LHCN-M2 (cell line): ENCODE results near the gene DLGAP5. TPM values are rescaled to one million over a fixed set of nuclear protein-coding genes. Genes with fewer than 3 reads are reported as not detected.

Experiments
- DNase-seq: peaks from one replicate; pipeline ENCODE4 v3.0.0-alpha.2; 2012; ENCODE audit warnings: low read depth
- total RNA-seq: library from RNA; depleted of rRNA; stranded (reverse); fragments of >200 nt; gene quantifications from 2 replicates; pipeline ENCODE4 v1.2.3, GENCODE V29; 2014

DLGAP5 gene
- total RNA-seq, 1 experiment from 2014 or later, result 91.2 TPM

DNA sequence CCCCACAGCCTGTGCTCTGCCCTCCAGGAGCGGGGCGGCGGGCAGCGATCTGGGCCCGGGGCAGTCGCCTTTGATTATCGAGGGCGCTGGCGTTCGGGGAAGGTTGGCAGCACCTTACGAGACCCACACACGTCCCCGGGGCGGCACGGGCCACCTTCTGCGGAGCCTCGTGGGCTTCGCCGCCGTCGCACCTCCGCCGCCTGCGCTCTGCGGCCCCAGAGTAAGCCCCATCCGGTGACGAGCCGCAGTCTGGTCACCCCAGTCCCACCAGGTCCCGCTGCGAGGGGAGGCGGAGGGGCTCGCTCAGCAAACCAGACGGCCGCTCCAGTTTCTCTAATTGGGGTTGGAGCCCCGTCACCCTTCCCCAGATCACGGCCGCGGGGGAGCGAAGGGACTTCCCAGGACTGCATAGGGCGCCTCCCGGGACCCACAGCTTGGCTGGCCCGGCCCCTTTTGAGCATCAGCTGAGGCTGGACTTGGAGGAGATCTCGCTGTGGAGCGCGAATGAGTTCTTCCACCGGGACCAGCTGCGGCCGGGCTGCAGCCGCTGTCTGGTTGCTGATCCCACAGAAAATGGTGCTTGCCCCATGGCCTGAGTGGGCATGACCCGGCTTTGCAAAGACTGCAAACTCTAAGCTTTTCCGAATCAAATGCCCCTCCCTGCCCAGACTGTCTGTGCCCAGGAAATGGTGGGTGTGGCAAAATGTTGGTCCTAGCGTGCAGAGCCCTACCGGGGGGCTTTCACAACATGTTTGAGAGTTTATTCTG lies 61.8 kb downstream of the DLGAP5 start:
- DNase-seq, result peak; percentile 74

DNA sequence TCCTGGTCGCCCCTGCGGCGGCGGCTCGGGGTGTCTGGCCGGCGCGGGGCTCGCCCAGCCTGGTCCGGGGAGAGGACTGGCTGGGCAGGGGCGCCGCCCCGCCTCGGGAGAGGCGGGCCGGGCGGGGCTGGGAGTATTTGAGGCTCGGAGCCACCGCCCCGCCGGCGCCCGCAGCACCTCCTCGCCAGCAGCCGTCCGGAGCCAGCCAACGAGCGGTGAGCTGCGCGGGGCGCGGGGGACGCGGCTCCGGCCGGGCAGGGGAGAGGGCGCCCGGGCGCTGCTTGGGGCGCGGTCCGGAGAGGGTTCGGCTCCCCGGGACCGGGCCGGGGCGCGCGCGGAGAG lies 62.3 kb downstream of the DLGAP5 start, which contains the start of gene LGALS3:
LGALS3 (plus strand) TSS at position 167 of the 342 bp plus-strand sequence. CDS start 8,122 bp downstream, outside the sequence.
- DNase-seq, result peak; percentile 52

DNA sequence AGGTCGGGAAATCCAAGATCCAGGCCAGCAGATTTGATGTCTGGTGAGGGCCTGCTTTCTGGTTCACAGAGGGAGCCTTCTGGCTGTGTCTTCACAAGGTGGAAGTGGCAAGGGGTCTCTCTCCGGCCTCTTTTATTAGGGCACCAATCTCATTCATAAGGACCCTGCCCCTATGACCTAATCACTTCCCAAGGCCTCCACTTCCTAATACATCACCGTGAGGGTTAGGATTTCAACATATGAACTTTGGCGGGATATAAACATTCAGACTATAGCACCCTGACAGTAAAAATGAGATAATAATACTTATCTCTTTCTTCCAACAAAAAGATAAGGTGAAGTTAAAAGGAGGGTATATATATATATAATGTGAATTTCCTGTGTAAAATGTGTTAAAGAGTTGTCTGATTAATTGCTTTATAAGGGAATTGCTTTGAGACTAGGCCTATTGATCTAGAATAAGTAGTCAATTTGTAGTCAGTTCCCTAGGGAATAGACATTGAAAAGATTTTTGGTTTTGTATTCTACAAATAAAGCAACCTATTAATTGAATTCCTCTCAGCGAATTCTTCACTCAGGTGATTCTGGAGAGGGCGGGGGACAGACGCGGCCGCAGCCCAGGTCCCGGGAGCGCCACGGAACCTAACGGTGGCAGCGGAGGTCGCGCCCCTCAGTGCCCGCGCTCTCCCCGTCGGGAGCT lies 62.8 kb downstream of the DLGAP5 start:
- DNase-seq, result no peak

DNA sequence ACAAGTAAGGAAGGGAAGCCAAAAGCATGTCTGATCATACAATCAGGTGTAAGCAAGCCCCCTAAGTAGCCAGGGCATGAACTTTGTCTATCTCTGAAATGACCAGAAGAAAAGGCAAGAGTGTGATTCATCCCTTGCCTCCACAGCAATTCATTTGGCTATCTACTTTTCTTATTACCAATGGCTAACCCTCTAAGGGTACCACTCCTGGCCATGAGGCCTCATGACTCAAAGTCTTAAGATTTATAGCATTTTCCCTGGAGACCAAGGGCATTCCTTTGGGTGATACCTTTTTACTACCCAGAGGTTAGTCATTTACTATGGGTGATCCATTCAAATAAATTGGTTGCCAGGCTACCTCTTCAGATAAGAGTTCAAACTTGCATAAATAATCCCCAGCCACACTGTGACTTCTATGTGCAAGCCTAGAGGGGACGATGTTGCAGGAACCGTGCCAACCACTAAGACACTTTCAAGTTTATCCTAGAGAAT lies 63.9 kb downstream of the DLGAP5 start:
- peak; percentile 43 for DNase-seq

DNA sequence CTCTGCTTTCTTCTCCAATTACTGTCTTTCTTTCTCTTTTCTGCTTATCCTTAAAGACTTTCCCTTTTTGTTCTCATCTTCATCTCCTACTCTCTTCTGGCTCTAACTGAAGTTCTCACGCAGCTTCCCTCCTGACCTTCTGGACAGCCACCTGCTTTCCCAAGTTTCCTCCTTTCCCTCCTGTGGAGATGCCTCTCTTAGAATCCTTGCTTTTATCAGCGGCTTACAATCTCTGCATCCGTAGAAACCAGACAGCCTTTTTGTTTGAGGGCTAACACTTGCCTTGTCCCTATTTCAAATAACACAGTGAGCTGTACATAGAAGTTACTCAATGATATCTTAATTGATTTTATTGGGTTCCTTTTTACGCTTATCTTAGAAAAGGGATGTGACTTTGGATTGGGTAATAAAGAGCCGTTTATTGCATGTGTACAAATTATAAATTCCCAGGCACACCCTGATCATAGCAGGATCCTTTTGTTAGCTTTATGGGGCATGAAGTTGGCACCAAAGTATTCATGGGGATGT lies 64.4 kb downstream of the DLGAP5 start:
- DNase-seq, result no peak

DNA sequence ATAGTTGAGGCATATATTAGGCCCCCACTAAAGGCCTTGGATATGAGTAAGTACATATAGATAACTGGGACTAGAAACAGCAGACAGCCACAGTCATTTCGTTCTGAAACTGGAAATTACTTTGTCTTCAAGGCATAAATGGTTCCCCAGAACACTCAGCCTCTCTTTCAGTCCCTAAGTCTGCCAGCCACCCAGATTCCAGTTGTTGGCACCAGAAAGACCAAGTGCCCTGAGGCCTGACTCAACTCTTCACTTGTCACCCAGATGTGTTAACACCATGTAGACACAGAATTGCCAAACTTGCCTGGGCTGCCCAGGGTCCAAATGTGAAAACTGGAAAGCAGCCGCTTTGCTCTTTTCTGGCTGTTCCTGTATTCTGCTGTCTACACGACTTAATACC lies 65.4 kb downstream of the DLGAP5 start:
- DNase-seq, result no peak

DNA sequence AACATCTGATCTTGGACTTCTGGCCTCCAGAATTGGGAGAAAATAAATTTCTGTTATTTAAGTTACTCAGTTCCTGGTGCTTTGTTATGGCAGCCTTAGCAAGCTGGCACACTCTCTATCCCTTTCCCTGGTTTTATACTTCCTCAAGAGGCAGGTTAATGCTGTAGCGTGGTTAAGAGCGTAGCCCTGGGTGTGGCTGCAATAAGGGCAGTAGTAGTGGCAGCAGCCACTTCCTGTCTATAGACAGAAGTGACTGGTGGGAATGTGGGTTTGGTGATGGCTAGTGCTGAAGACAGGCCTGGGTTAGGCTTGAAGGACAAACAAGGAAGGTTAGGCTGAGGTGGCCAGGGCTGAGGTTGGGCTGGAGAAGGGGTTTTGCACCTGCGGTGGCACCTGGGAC lies 66.0 kb downstream of the DLGAP5 start:
- no peak for DNase-seq

DNA sequence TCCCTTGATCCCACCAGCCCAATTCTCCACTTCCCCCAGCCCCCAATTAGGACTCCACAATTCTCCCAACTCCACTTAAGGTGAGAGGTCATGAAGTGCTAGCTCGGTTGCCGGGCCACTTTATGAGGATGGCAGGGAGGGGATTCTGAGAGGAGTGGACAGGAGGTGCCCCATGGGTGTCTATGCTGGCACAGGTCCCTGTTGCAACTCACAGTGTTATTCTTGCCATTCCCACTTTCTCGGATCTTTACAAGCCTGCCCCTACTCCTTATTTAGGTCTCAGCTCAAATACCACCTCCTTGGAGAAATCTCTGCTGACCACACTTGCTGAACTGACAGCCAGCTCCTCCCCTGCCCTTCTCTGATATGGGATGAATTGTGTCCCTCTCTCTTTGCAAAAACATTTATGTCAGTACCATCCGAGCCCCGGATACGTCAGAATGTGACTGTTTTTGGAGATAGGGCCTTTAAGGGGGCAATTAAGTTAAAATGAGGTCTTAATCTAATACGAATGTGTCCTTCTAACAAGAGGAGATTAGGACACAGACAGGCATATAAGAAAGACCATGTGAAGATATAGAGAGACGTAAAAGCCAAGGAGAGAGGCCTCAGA lies 66.5 kb downstream of the DLGAP5 start:
- no peak for DNase-seq

DNA sequence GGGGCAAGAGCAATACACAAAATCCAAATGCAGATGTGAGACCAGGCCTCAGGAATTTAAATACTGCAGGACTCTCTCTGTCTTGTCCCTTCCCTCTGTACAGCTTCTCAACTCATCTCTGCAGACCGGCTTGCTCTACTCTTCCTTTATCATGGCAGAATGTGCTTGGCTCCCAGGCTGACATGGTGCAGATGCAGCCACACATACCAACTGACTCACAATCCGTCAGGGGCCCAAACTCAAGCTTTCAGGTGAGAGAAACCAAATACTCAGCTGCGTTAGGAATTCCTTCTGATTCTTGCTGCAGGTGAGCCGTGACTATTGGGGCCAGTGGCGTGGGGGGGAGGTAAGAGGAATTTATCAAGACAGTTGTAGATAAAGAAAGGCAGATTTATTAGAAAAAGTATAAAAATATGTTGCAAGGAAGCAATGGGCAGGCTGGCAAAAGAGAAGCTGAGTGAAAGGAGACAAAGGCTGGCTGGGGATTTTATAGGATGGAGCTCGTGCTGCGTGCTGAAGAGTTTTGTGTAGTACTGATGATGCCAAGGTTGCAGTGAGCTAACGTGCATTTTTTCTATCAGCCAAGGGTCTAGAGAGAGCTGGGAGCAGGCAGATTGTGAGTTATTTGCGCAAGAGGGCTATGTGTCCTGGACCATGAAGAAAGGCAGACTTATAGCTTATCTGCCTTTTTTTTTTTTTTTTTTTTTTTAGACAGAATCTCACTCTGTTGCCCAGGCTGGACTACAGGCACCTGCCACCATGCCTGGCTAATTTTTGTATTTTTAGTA lies 67.3 kb downstream of the DLGAP5 start:
- DNase-seq, result no peak

DNA sequence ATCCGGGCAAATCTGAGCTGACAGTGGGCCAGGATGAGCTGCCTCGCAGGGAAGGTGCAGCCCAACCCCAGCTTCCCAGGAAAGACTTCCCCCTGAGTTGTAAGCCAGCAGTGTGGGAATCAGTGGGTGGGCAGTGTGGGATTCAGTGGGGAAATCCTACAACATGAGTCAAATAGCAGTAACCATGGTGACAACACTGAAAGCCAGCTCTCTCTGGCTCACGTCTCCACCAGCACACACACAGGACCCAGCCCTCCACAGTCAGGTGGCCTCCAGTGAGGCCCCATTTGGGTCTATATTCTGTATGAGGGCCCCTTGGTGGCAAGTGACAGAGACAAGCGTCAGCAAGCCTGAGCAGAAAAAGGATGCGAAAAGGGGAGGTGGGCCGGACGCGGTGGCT lies 68.3 kb downstream of the DLGAP5 start:
- peak; percentile 81 for DNase-seq

DNA sequence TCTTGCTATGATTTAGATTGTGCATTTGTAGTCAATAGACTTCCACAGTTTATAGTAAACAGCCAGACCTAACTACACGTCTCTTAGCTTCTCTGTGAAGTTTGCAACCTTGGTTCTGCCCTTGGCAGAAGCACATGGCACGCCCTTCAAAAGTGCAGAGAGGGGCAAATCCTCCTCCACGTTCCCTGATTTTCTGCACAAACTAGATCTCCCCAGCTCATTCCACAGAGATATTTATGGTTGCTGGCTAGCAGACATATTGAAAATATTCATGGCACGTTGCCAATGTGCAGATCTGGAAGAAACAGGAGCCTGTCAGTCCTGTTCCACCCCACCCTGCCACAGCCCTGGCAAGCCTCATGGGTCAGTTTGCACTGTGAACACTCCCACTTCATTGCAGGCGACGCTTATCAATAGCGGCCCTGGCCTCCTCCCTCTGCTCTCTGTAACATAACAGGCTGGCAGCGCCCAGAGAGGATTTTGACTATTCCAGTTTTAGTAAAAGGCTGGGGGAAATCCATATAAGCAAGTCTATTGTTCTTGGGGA lies 68.9 kb downstream of the DLGAP5 start:
- no peak for DNase-seq

DNA sequence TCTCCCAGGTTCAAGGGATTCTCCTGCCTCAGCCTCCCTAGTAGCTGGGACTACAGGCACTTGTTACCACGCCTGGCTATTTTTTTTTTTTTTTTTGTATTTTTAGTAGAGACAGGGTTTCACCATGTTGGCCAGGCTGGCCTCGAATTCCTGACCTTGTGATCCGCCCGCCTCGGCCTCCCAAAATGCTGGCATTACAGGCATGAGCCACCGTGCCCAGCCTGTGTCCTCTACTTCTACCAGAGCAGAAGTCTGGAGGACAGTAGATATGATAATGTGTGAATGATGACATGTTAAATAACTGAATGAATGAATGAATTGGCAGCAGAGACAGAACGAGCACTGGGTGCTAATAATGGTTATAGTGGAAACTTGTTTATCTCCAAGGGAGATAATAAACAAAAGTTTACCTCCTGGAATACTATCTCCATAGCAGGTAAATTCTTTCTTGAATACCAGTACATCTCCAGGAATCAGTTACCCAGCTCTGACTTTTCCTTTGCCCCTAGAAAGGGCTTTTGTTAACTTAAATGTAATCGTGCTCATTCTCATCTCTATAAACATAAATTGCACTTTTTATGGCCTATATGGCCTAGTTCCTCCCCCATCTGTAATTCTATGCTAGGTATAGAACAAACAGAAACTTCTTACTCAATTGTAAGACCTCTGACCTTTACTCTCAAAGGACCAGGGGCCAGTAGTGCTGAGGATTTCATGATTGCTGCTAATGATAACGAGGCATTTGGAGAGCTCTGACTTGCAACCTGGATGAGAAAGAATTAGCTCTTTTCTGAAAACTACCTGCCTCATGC lies 69.6 kb downstream of the DLGAP5 start:
- DNase-seq, result no peak

DNA sequence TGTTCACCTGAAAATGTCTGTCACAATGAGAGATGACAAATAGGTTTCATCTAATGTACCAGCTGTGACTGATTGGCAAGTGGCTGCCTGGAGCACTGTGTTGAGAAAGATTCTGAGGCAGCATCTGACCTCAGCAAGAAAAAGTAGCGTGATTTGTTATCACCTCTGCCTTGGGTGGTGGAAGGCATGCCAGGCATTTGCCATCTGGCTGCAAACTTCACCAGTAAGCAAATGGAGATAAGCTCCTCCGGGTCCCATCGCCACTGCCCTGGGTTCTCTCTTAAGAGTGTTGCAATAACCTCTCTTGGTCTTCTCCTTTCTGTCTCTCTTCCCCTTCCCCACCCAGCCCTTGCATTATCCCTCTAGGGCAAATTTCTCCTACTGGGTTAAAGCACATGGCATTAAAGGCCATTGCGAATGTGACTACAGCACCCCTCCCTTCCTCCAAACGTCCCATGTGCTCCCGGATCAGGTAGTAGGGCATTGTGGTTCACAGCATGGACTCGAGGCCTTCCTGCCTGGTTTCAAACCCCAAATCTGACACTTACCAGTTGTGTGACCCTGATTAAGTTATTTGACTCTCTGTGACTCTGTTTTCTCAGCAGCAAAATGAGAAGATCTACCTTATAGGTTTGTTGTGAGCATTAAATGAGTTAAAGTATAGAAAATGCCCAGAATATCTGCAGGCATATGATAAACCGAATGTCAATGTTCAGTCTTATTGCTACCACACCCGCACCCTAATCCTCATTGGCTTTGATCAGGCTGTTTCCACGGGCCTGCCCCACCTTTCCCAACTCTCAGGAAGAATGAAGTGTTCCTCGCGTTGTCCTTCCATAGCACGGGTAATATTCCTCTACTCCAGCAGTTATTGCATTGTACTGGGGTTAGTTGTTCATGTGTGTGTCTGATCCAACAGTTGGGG lies 70.6 kb downstream of the DLGAP5 start:
- no peak for DNase-seq

DNA sequence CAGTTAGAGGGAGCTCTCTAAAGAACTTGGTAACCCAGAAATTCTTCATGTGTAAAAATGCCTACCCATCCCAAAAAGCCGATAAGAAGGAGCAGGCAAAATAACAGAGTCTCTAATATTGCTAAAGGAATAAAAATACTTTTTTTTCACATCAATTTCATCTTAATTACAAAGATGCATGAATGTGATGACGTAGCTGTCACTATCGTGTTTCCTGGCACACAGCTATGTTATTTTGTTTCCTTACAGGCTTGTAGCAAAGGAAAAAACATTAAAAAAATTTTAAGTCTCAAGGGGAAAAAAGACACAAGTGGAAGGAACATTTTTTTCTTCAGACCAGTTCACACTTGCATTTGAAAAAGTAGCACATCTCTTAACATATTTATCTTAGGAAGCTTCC lies 72.6 kb downstream of the DLGAP5 start:
- no peak for DNase-seq

DNA sequence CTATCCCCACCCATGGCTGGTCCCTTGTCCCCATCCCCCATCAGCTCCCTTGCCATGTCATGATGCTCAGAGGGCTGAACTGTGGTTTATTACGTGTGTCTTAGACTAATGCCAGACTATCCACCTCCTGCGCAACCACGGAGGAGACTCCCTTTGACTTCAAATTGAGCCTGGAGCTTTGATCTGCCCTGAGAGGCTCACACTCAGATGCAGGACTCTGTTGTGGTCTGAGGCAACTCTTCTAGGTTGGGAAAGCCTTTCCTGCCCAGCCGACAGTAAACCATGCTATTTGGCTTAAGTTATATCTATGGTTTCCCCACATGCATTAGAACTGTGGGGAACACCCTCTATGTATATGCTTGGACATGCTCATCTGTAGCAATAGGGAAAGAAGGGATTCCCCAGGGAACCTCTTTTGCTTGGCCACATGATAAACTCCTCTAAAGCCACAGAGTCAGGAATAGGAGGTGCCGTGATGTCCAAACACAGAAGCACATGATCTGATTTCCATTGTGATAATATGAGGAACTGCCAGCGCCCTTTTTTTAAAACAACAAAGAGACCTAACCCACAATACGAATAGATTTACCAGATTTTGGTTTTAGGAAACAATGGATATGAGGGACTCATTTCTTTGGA lies 73.5 kb downstream of the DLGAP5 start:
- DNase-seq, result no peak

DNA sequence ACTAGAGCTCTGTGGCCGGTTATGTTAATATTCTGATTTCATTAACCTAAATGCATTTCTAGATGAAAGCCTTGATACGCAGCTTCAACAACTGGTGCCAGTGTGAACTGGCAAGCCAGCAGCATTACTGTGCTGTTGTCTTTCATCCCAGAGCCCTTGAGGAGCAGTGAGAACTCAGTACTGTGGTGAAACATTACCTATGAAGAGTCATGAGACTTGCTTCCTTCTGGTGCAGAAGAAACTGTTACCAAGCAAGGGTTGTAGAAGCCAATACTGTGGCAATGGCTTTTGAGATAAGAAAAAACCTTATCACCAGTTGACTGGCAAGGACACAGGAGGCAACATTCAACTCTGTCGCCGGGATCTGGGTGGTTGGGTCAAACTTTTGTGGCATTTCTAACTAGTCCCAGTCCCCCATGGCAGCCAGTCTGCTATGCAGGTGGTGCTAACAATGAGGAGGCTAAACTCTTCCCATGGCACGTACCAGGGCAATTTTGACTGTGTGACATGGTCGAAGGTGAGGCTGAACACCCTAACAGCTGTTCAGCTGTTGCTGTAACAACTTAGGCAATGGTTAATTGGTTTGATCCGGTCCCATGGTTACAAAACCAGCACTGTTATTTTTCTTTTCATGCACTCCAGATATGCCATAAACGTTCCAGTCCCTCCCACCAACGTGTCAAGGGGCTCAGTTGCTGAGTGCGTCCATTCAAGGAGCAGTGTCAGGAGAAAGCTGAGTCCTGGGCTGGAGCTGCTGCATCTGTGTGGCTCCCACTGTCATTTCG lies 74.9 kb downstream of the DLGAP5 start:
- peak; percentile 42 for DNase-seq

DNA sequence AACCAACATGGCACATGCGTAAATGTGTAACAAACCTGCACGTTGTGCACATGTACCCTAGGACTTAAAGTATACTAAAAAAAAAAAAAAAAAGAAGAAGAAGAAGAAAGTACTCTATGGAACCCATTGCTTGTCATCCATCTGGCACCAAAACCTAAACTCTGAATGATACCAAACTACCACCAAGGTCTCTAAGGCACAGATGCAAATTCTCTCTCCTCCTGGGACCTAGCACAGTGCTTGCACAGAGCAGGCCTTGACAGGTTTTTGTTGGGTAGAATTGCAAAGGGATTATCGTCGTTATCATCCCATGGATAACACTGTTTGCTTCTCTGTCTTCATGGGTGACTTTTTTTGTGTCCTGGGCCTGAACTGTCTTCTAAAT lies 75.5 kb downstream of the DLGAP5 start:
- DNase-seq, result no peak

DNA sequence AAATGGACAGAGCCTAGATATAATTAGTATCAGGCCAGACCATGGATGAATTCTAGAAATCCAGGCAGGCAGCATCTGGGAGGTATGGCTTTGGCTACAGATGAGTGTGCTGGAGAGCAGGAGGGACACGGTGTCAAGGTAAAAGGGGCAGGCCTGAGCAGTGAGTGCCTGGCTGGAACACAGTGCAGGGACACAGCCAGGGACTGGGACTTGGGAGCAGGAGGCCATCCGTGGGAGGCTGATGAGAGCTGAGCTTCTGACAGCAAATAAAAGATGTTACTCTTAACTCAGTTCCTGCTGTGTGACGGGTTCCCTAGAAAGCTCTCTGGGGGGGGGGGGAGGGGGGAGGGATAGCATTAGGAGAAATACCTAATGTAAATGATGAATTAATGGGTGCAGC lies 75.9 kb downstream of the DLGAP5 start:
- no peak for DNase-seq
